Spleen (tissue), 11 donors: ENCODE results near the gene ALCAM. TPM values are rescaled to one million over a fixed set of nuclear protein-coding genes. Genes with fewer than 3 reads are reported as not detected.
"Not testable (repeated sequence)": the region's sequence is repeated elsewhere in the genome, so short reads cannot be mapped to it uniquely, and the experiment has no call there.

Experiments
- DNase-seq: peaks from one replicate; pipeline ENCODE4 v3.0.0-alpha.2; 2020
- H3K27ac ChIP-seq, 8 donors: fragments of 200-600 bp; sonication (generic) in 7 of 8; 1 replicate in 4 of 8; 2 replicates in 4 of 8; pipeline versions ENCODE4 v1.5.0 to v1.8.0; 2016 to 2021; ENCODE audit warnings: inconsistent platforms in 4 of 8, mild to moderate bottlenecking in 4 of 8, moderate library complexity in 1 of 8
- H3K27me3 ChIP-seq, 7 donors: fragments of 200-600 bp; sonication (generic) in 6 of 7; replicated peaks in 1 of 7; 1 replicate in 4 of 7; 2 replicates in 3 of 7; pipeline versions ENCODE4 v1.5.0 to v1.8.0; 2016 to 2021; ENCODE audit warnings: inconsistent platforms in 3 of 7, mild to moderate bottlenecking in 1 of 7
- H3K36me3 ChIP-seq, 6 donors: fragments of 200-600 bp; sonication (generic) in 5 of 6; 1 replicate in 4 of 6; 2 replicates in 2 of 6; pipeline versions ENCODE4 v1.5.0 to v1.8.0; 2016 to 2021; ENCODE audit warnings: inconsistent platforms in 2 of 6
- H3K4me1 ChIP-seq, 6 donors: fragments of 200-600 bp; sonication (generic) in 5 of 6; 1 replicate in 3 of 6; 2 replicates in 3 of 6; pipeline versions ENCODE4 v1.5.0 to v1.8.0; 2016 to 2021; ENCODE audit warnings: inconsistent platforms in 3 of 6
- H3K4me3 ChIP-seq, 8 donors: fragments of 200-600 bp; sonication (generic) in 7 of 8; 1 replicate in 4 of 8; 2 replicates in 4 of 8; pipeline versions ENCODE4 v1.5.0 to v1.8.0; 2016 to 2021; ENCODE audit warnings: inconsistent platforms in 4 of 8, mild to moderate bottlenecking in 4 of 8, moderate library complexity in 2 of 8
- H3K9me3 ChIP-seq, 8 donors: fragments of 200-600 bp; sonication (generic) in 7 of 8; 1 replicate in 4 of 8; 2 replicates in 4 of 8; pipeline versions ENCODE4 v1.5.0 to v1.8.0; 2016 to 2021; ENCODE audit warnings: inconsistent platforms in 4 of 8
- CTCF ChIP-seq, 11 experiments: fragments of 200-600 bp in 7 of 11; fragments of 450-650 bp in 4 of 11; sonication (generic) in 4 of 11; IDR thresholded peaks in 8 of 11; conservative IDR thresholded peaks in 3 of 11; 1 replicate in 7 of 11; 2 replicates in 4 of 11; pipeline versions ENCODE4 v1.4.0 to v1.8.0; 2016 to 2021; ENCODE audit warnings: antibody characterized with exemption in 11 of 11, inconsistent platforms in 4 of 11, mild to moderate bottlenecking in 1 of 11
- POLR2A ChIP-seq, 3 donors: fragments of 450-650 bp; IDR thresholded peaks; one replicate each; pipeline ENCODE4 v1.5.1; 2017; ENCODE audit warnings: antibody characterized with exemption in 3 of 3, mild to moderate bottlenecking in 1 of 3
- POLR2AphosphoS5 ChIP-seq, 3 donors: sonication (generic); formaldehyde crosslinking; IDR thresholded peaks; one replicate each; pipeline ENCODE4 v1.5.1; 2017; ENCODE audit warnings: antibody characterized with exemption in 3 of 3
- WGBS, 5 donors: extraction: QIAGEN DNeasy Blood & Tissue Kit in 3 of 5; methylation state at CpG; one replicate each; pipeline versions ENCODE4 v1.1.5 to v1.1.7; 2013 to 2018; 5-methylcytosine and 5-hydroxymethylcytosine counted together
- intact Hi-C: fragments of 100-400 bp; cut with DNase I; formaldehyde crosslinking; loops from one replicate; pipeline ENCODE4 v1.15.0; 2023; ENCODE audit warnings: low total_unique reads
- polyA plus RNA-seq, 3 donors: library from polyadenylated mRNA; stranded (reverse); fragments of 200-250 nt; gene quantifications; one replicate each; pipeline ENCODE4 v1.2.1, GENCODE V29; 2013
- total RNA-seq, 7 donors: library from RNA; depleted of rRNA in 3 of 7; stranded (reverse); fragments of >200 nt in 3 of 7; fragmentation: NEBNext Ultra II Directional in 4 of 7; extraction: Animal tissue kit (Norgen Biotek cat#: 25700) in 4 of 7; gene quantifications; one replicate each; pipeline versions ENCODE4 v1.1.0 to v1.2.1, GENCODE V29; 2016 to 2021
- donor health status: healthy with polysubstance abuse.
- donor health status: DM: no; HTN: no; CAD: no; lungs with moderate emphysema.
- donor health status: DM: no; HTN: no; CAD: no.
- donor health status: Bipolar disorder and iron deficiency.
- donor health status: healthy.
- donor health status: DM: no; HTN: no; CAD: no.
- donor health status: DM: yes; HTN: yes; CAD: no.

The ALCAM gene
- total and polyA plus RNA-seq, 10 donors, result 6.3 to 18.5 (median 11.8) TPM

GRCh38 chr3:105388176-105388575 lies 21.5 kb downstream of the ALCAM start:
- TF ChIP-seq POLR2AphosphoS5 (IDR thresholded peaks at IDR 0.05) (no peak), POLR2A (IDR thresholded peaks at IDR 0.05) (no peak), CTCF (IDR thresholded peaks at IDR 0.05 in 8 of 11, conservative IDR thresholded peaks at IDR 0.05 in 3 of 11) (no peak)
- intact Hi-C loops, result no loop called here

GRCh38 chr3:105389759-105390158 lies 23.1 kb downstream of the ALCAM start:
- Histone ChIP-seq H3K4me1 (peaks cover 0 to 35% (median 6%) of the 10 kb centered on the region in 6 donors), H3K9me3 (peaks cover 0 to 40% (median 29%) of the 10 kb centered on the region in 8 donors)
- H3K27me3 ChIP-seq, DNase-seq, H3K27ac ChIP-seq, H3K36me3 ChIP-seq, intact Hi-C loops, H3K4me3 ChIP-seq: not testable (repeated sequence)
- WGBS, 5 donors, result 89 to 100% (median 93%) methylated on average over 1 of the region's 1 CpG

More at GRCh38 chr3:105388176-105388575, 21.5 kb downstream of the ALCAM start:
- Histone ChIP-seq H3K36me3 (no peaks in the 10 kb centered on the region), H3K27ac (no peak overlapping the region), H3K9me3 (peaks cover 0 to 37% (median 29%) of the 10 kb centered on the region in 8 donors), H3K4me3 (no peak overlapping the region), H3K27me3 (no peaks in the 10 kb centered on the region), H3K4me1 (peaks cover 0 to 35% (median 6%) of the 10 kb centered on the region in 6 donors)
- WGBS, 5 donors, result 15 to 28% (median 27%) methylated on average over 1 of the region's 1 CpG
- no peak for DNase-seq

- H3K27ac ChIP-seq, intact Hi-C loops: not testable (repeated sequence)
Measured at GRCh38 chr3:105392598-105392997, 25.9 kb downstream of the ALCAM start.

GRCh38 chr3:105394177-105394576 lies 27.5 kb downstream of the ALCAM start:
- 82 to 90% (median 86%) methylated on average over 7 of the region's 7 CpGs for WGBS, 5 donors
- TF ChIP-seq POLR2A (IDR thresholded peaks at IDR 0.05), result no peak
- no peak for TF ChIP-seq POLR2AphosphoS5 (IDR thresholded peaks at IDR 0.05)
- no peak for TF ChIP-seq CTCF (IDR thresholded peaks at IDR 0.05 in 8 of 11, conservative IDR thresholded peaks at IDR 0.05 in 3 of 11)
- no peak for DNase-seq
- no peaks in the 10 kb centered on the region for H3K4me1 ChIP-seq
- H3K27me3 ChIP-seq, result no peaks in the 10 kb centered on the region
- H3K4me3 ChIP-seq, result no peak overlapping the region
- H3K36me3 ChIP-seq, result no peaks in the 10 kb centered on the region
- no peak overlapping the region for H3K27ac ChIP-seq
- intact Hi-C loops, result no loop called here
- peaks cover 0 to 40% (median 29%) of the 10 kb centered on the region in 8 donors for H3K9me3 ChIP-seq

More at GRCh38 chr3:105392598-105392997, 25.9 kb downstream of the ALCAM start:
- Histone ChIP-seq H3K4me1 (peaks cover 0 to 11% (median 4%) of the 10 kb centered on the region in 6 donors), H3K9me3 (peaks cover 0 to 40% (median 29%) of the 10 kb centered on the region in 8 donors)
- H3K27me3 ChIP-seq, H3K4me3 ChIP-seq, H3K36me3 ChIP-seq, DNase-seq: not testable (repeated sequence)

GRCh38 chr3:105397974-105398373 lies 31.3 kb downstream of the ALCAM start:
- TF ChIP-seq CTCF (IDR thresholded peaks at IDR 0.05 in 8 of 11, conservative IDR thresholded peaks at IDR 0.05 in 3 of 11), result no peak
- no peak for TF ChIP-seq POLR2AphosphoS5 (IDR thresholded peaks at IDR 0.05)
- TF ChIP-seq POLR2A (IDR thresholded peaks at IDR 0.05), result no peak
- Histone ChIP-seq H3K9me3 (peaks cover 0 to 6% (median under 1%) of the 10 kb centered on the region in 8 donors), H3K36me3 (peaks cover 0 to under 1% (median 0%) of the 10 kb centered on the region in 6 donors), H3K27me3 (no peaks in the 10 kb centered on the region), H3K4me3 (no peak overlapping the region), H3K27ac (no peak overlapping the region), H3K4me1 (no peaks in the 10 kb centered on the region)
- intact Hi-C loops, result no loop called here
- no peak for DNase-seq
- 63 to 84% (median 75%) methylated on average over 1 of the region's 1 CpG for WGBS, 5 donors
